Measurements from ENCODE around the gene LIMCH1.

DNA sequence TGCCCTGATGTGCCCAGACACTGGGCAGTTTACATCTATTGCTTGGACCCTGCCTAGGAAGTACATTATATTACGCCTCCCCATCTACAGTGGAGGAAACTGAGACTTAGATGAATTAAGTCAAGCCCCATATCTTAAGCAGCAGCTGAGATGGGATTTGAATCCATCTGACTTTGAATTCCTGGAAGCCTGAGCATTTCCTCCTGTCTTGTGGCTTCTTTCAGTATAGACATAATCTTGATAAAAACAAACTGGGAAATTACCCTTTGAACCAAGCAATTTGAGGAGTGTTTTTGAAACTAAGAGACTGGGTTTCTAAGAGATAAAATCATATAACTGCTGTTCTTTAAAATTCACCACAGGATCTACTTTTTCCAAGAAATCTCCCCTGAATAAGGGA, 18.6 kb downstream of the LIMCH1 start:
- TF ChIP-seq CTCF (IDR thresholded peaks at IDR 0.05): no peak
- TF ChIP-seq POLR2AphosphoS5 (IDR thresholded peaks at IDR 0.05): no peak
- TF ChIP-seq POLR2A (IDR thresholded peaks at IDR 0.05): no peak
- no peak for TF ChIP-seq EP300 (IDR thresholded peaks at IDR 0.05)

Data from suprapubic skin (tissue), 4 donors.